IMR-90 (cell line): ENCODE measurements around the gene MT1A. TPM values are rescaled to one million over a fixed set of nuclear protein-coding genes. Genes with fewer than 3 reads are reported as not detected.
A peak's percentile ranks its signal among the peaks of the same experiment; 100 is the strongest.

Source experiments
- ATAC-seq: fragments of 200-7000 bp; cut with Tn5 transposase; 2 replicates; pipeline ENCODE4 v1.9.1; 2020; ENCODE audit warnings: low read depth, mild to moderate bottlenecking, moderate library complexity
- BruUV-seq: library from RNA; stranded (reverse); fragments of 400-500 nt; replicated peaks from 2 replicates; lab custom pipeline; 2021; lab: Mats Ljungman, UMichigan
- CTCF ChIA-PET: fragments of 300-600 bp; formaldehyde crosslinking; extraction: SDS; loops from one replicate; lab custom pipeline; 2021; ENCODE audit warnings: antibody characterized with exemption; lab: Yijun Ruan, JAX
- POLR2A ChIA-PET: fragments of 300-600 bp; sonication (Branson Sonifier 250); formaldehyde crosslinking; loops from one replicate; lab custom pipeline; 2022; ENCODE audit warnings: antibody characterized with exemption; ENCODE audit not compliant: unreplicated experiment; lab: Charles Lee
- DNase-seq: peaks from one replicate; pipeline ENCODE4 v3.0.0; 2013
- H2AFZ ChIP-seq: replicated peaks from 2 replicates; pipeline ENCODE3; 2013; ENCODE audit warnings: low read length, mild to moderate bottlenecking; ENCODE audit not compliant: poor library complexity
- H2AK5ac ChIP-seq: 2 replicates; pipeline ENCODE4 v1.6.1; 2013; ENCODE audit warnings: low read depth, low read length, inconsistent platforms
- H2AK9ac ChIP-seq: replicated peaks from 2 replicates; pipeline ENCODE3; 2013; ENCODE audit warnings: mild to moderate bottlenecking, low read depth, low read length, moderate library complexity; ENCODE audit not compliant: poor library complexity
- H2BK120ac ChIP-seq: 2 replicates; pipeline ENCODE4 v1.6.1; 2013; ENCODE audit warnings: low read depth, low read length, inconsistent platforms
- H2BK15ac ChIP-seq: 3 replicates; pipeline ENCODE4 v1.6.1; 2013; ENCODE audit warnings: low read depth, low read length, inconsistent platforms
- H2BK20ac ChIP-seq: 2 replicates; pipeline ENCODE4 v1.6.1; 2013; ENCODE audit warnings: low read depth, mild to moderate bottlenecking, inconsistent platforms, low read length, moderate library complexity
- H2BK5ac ChIP-seq: 2 replicates; pipeline ENCODE4 v1.6.1; 2013; ENCODE audit warnings: mild to moderate bottlenecking, low read depth, low read length, inconsistent platforms; ENCODE audit not compliant: poor library complexity, severe bottlenecking
- H3K14ac ChIP-seq: replicated peaks from 2 replicates; pipeline ENCODE4 v1.6.1; 2013; ENCODE audit warnings: low read depth, low read length, inconsistent platforms
- H3K18ac ChIP-seq: 2 replicates; pipeline ENCODE4 v1.6.1; 2013; ENCODE audit warnings: low read depth, low read length, control low read depth
- H3K23ac ChIP-seq: 2 replicates; pipeline ENCODE4 v1.6.1; 2013; ENCODE audit warnings: low read depth, low read length, inconsistent platforms
- H3K27ac ChIP-seq: 2 replicates; pipeline ENCODE4 v1.5.1; 2013; ENCODE audit warnings: mild to moderate bottlenecking, control low read depth, low read length; ENCODE audit not compliant: insufficient read depth
- H3K27me3 ChIP-seq: 2 replicates; pipeline ENCODE4 v1.6.1; 2013; ENCODE audit warnings: low read length; ENCODE audit not compliant: control insufficient read depth, insufficient read depth
- H3K36me3 ChIP-seq: 2 replicates; pipeline ENCODE4 v1.6.1; 2013; ENCODE audit warnings: low read length, mixed read lengths; ENCODE audit not compliant: control insufficient read depth, insufficient read depth
- H3K4ac ChIP-seq: 2 replicates; pipeline ENCODE4 v1.6.1; 2013; ENCODE audit warnings: low read depth, low read length, inconsistent platforms
- H3K4me1 ChIP-seq: 2 replicates; pipeline ENCODE4 v1.6.1; 2013; ENCODE audit warnings: low read length, mixed read lengths; ENCODE audit not compliant: control insufficient read depth, insufficient read depth
- H3K4me2 ChIP-seq: 2 replicates; pipeline ENCODE4 v1.6.1; 2013; ENCODE audit warnings: low read depth, mild to moderate bottlenecking, control low read depth, low read length, moderate library complexity
- H3K4me3 ChIP-seq: 2 replicates; pipeline ENCODE4 v1.5.1; 2013; ENCODE audit warnings: low read depth, mild to moderate bottlenecking, control low read depth, low read length, moderate library complexity; ENCODE audit not compliant: insufficient read depth
- H3K56ac ChIP-seq: 2 replicates; pipeline ENCODE4 v1.6.1; 2013; ENCODE audit warnings: low read length, inconsistent platforms; ENCODE audit not compliant: insufficient read depth; ENCODE audit errors: extremely low read depth
- H3K79me1 ChIP-seq, 2 experiments: 2 replicates each; pipeline ENCODE4 v1.6.1; 2013; ENCODE audit warnings: low read length in 2 of 2, inconsistent platforms in 1 of 2, low read depth in 1 of 2
- H3K9ac ChIP-seq: 2 replicates; pipeline ENCODE4 v1.6.1; 2013; ENCODE audit warnings: low read depth, low read length, control low read depth
- H3K9me1 ChIP-seq: 2 replicates; pipeline ENCODE4 v1.6.1; 2013; ENCODE audit warnings: low read length, inconsistent platforms; ENCODE audit not compliant: insufficient read depth
- H3K9me3 ChIP-seq: 2 replicates; pipeline ENCODE4 v1.6.1; 2013; ENCODE audit warnings: low read length; ENCODE audit not compliant: control insufficient read depth, insufficient read depth
- H4K20me1 ChIP-seq: 2 replicates; pipeline ENCODE4 v1.6.1; 2013; ENCODE audit warnings: low read length, inconsistent platforms; ENCODE audit not compliant: insufficient read depth
- H4K5ac ChIP-seq: 2 replicates; pipeline ENCODE4 v1.6.1; 2013; ENCODE audit warnings: mild to moderate bottlenecking, low read depth, low read length, control low read depth
- H4K8ac ChIP-seq, 2 experiments: 2 replicates each; pipeline ENCODE4 v1.6.1; 2013; ENCODE audit warnings: low read depth in 2 of 2, low read length in 2 of 2, control low read depth in 1 of 2, inconsistent platforms in 1 of 2
- H4K91ac ChIP-seq: 2 replicates; pipeline ENCODE4 v1.6.1; 2013; ENCODE audit warnings: low read depth, low read length, inconsistent platforms; ENCODE audit not compliant: insufficient read depth
- BHLHE40 ChIP-seq: fragments of 150-350 bp; IDR thresholded peaks from 2 replicates; pipeline ENCODE4 v1.6.1; 2016; ENCODE audit warnings: mild to moderate bottlenecking, low read depth, low read length
- CEBPB ChIP-seq: IDR thresholded peaks from 2 replicates; pipeline ENCODE4 v1.6.1; 2012; ENCODE audit warnings: low read depth, low read length, improper control_type of control experiment
- CHD1 ChIP-seq: IDR thresholded peaks from 2 replicates; pipeline ENCODE4 v1.6.1; 2012; ENCODE audit warnings: low read depth, low read length, improper control_type of control experiment
- ELK1 ChIP-seq: fragments of 150-350 bp; IDR thresholded peaks from 2 replicates; pipeline ENCODE4 v1.6.1; 2016; ENCODE audit warnings: low read depth, mild to moderate bottlenecking, low read length, moderate library complexity, borderline replicate concordance
- MAFK ChIP-seq: IDR thresholded peaks from 2 replicates; pipeline ENCODE4 v1.6.1; 2012; ENCODE audit warnings: low read depth, low read length, improper control_type of control experiment
- MAZ ChIP-seq: IDR thresholded peaks from 2 replicates; pipeline ENCODE4 v1.6.1; 2012; ENCODE audit warnings: low read depth, mild to moderate bottlenecking, low read length, improper control_type of control experiment, moderate library complexity, borderline replicate concordance
- POLR2A ChIP-seq: IDR thresholded peaks from 2 replicates; pipeline ENCODE4 v1.6.1; 2012; ENCODE audit warnings: mild to moderate bottlenecking, low read depth, low read length
- RAD21 ChIP-seq: IDR thresholded peaks from 2 replicates; pipeline ENCODE4 v1.6.1; 2012; ENCODE audit warnings: low read length, improper control_type of control experiment
- RFX5 ChIP-seq: IDR thresholded peaks from 2 replicates; pipeline ENCODE4 v1.8.0; 2012; ENCODE audit warnings: low read depth, mild to moderate bottlenecking, low read length, moderate library complexity
- SMC3 ChIP-seq: fragments of 150-350 bp; IDR thresholded peaks from 2 replicates; pipeline ENCODE4 v1.6.1; 2016; ENCODE audit warnings: low read depth, mild to moderate bottlenecking, antibody characterized with exemption, low read length, moderate library complexity
- WGBS, 2 experiments: methylation state at CpG; one replicate each; pipeline versions ENCODE4 v1.1.5 to v1.1.7; 2013; ENCODE audit warnings: missing lambda C conversion rate in 2 of 2; ENCODE audit not compliant: insufficient read length in 1 of 2; ENCODE audit errors: extremely low coverage in 2 of 2; 5-methylcytosine and 5-hydroxymethylcytosine counted together
- dilution Hi-C: fragments of 300-500 bp; cut with HindIII; formaldehyde crosslinking; loops from one replicate; pipeline ENCODE4 v1.14.3; 2018; ENCODE audit warnings: low sequenced_read_pairs; ENCODE audit not compliant: unreplicated experiment
- in situ Hi-C: fragments of 300-500 bp; cut with MboI; formaldehyde crosslinking; loops from 3 replicates; pipeline ENCODE4 v1.14.3; 2019; ENCODE audit warnings: low sequenced_read_pairs, inconsistent platforms, mixed read lengths
- intact Hi-C: fragments of 100-400 bp; cut with micrococcal nuclease; formaldehyde crosslinking; loops from 2 replicates; pipeline ENCODE4 v1.10.0; 2022
- polyA plus RNA-seq, 3 experiments: library from polyadenylated mRNA; depleted of rRNA; stranded (reverse); fragments of >200 nt; gene quantifications; 2 replicates each; pipeline ENCODE4 v1.2.3, GENCODE V29; 2012; ENCODE audit warnings: low replicate concordance in 1 of 3
- total RNA-seq: library from RNA; depleted of rRNA; stranded (reverse); fragments of >200 nt; gene quantifications from 2 replicates; pipeline ENCODE4 v1.2.3, GENCODE V29; 2012

The MT1A gene
- total and polyA plus RNA-seq, 2 of the 4 experiments (the other 2 are of a cell fraction): 1.6 TPM; not detected in 1

- peak; percentile 53; the same call in 1 of the 2 replicates for TF ChIP-seq MAZ
These were observed 31.3 kb upstream of the MT1A start (continued) for GRCh38 chr16:56607109-56607618.

GRCh38 chr16:56607675-56608042, 30.8 kb upstream of the MT1A start:
- peak overlapping the region; percentile 28 for H3K18ac ChIP-seq
- peak overlapping the region; percentile 97 for H2BK15ac ChIP-seq
- peak overlapping the region; percentile 96 for H2BK20ac ChIP-seq
- peak overlapping the region; percentile 83 for H3K9ac ChIP-seq
- ATAC-seq: no peak
- H4K20me1 ChIP-seq: peaks cover 11% of the 10 kb centered on the region
- peak overlapping the region; percentile 95 for H2AK9ac ChIP-seq
- peak overlapping the region; percentile 34; the same call in 1 of the 2 replicates for H3K4me3 ChIP-seq
- H3K27ac ChIP-seq: peak overlapping the region; percentile 99
- ChIA-PET CTCF (no interaction called here), POLR2A (interaction anchor here (2.5 kb wide), 1 partner anchor 18 kb away, joined by 37 read pairs; the partner anchor contains the start of gene MT1E)
- H4K5ac ChIP-seq: peak overlapping the region; percentile 97
- in situ Hi-C loops (no loop called here), intact Hi-C loops (loop anchor here (2.0 to 10.0 kb wide), 4 partner anchors 19 to 253 kb away; partner anchors contain the start of gene MT1X), dilution Hi-C loops (no loop called here)
- peak overlapping the region; percentile 96 to 98 for H4K8ac ChIP-seq
- peak overlapping the region; percentile 95 for H2BK5ac ChIP-seq
- no peaks in the 10 kb centered on the region for H3K27me3 ChIP-seq
- no peaks in the 10 kb centered on the region for H3K36me3 ChIP-seq
- peak overlapping the region; percentile 92 for H3K56ac ChIP-seq
- no peak for TF ChIP-seq SMC3
- TF ChIP-seq MAFK: no peak
- no peak for TF ChIP-seq MAZ
- no peak for TF ChIP-seq CHD1
- TF ChIP-seq BHLHE40: no peak
- TF ChIP-seq CEBPB: no peak
- no peak for TF ChIP-seq ELK1
- no peak; the same call in 1 of the 2 replicates for TF ChIP-seq POLR2A
- no peak for TF ChIP-seq RAD21
- no peak for TF ChIP-seq RFX5
- H2AFZ ChIP-seq: peak overlapping the region; percentile 87
- peak overlapping the region; percentile 97 for H2AK5ac ChIP-seq
- H3K9me1 ChIP-seq: peaks cover 22% of the 10 kb centered on the region
- H3K23ac ChIP-seq: peak overlapping the region; percentile 99
- no TSS peak for BruUV-seq
- H3K4me2 ChIP-seq: peak overlapping the region; percentile 64
- no CpG with 5 or more reads among the region's 2 CpGs for WGBS, 2 experiments
- peak overlapping the region; percentile 99 for H3K4ac ChIP-seq
- H3K14ac ChIP-seq: peak overlapping the region; percentile 99
- DNase-seq: no peak
- peak overlapping the region; percentile 98 for H4K91ac ChIP-seq
- peak overlapping the region; percentile 97 for H2BK120ac ChIP-seq
- H3K79me1 ChIP-seq: peaks cover 0 to 41% of the 10 kb centered on the region in 2 experiments; a peak in 3 of 4 replicates
- no peaks in the 10 kb centered on the region for H3K9me3 ChIP-seq
- peaks cover 30% of the 10 kb centered on the region for H3K4me1 ChIP-seq
